Loucy (cell line): Measurements from ENCODE around the gene RFNG.

Source experiments
- H2AFZ ChIP-seq: fragments of 200-600 bp; sonication (generic); 2 replicates; pipeline ENCODE4 v1.6.0; 2016; ENCODE audit warnings: antibody characterized with exemption, mild to moderate bottlenecking, low read length, moderate library complexity
- H3F3A ChIP-seq: fragments of 200-600 bp; 2 replicates; pipeline ENCODE4 v1.6.0; 2016; ENCODE audit warnings: antibody characterized with exemption, low read depth, mild to moderate bottlenecking
- H3K27me3 ChIP-seq: fragments of 200-600 bp; sonication (generic); 2 replicates; pipeline ENCODE4 v1.6.1; 2014; ENCODE audit warnings: low read length, mild to moderate bottlenecking; ENCODE audit not compliant: insufficient read depth, poor library complexity, severe bottlenecking
- H3K36me3 ChIP-seq: fragments of 200-600 bp; sonication (generic); 2 replicates; pipeline ENCODE4 v1.6.1; 2016; ENCODE audit warnings: low read length; ENCODE audit not compliant: insufficient read depth
- H3K4me1 ChIP-seq: fragments of 200-600 bp; sonication (generic); 2 replicates; pipeline ENCODE4 v1.5.1; 2014; ENCODE audit warnings: low read length, mild to moderate bottlenecking; ENCODE audit not compliant: insufficient read depth, poor library complexity, severe bottlenecking
- H3K4me2 ChIP-seq: fragments of 200-600 bp; sonication (generic); 2 replicates; pipeline ENCODE4 v1.6.0; 2014; ENCODE audit warnings: antibody characterized with exemption, low read length, low read depth, mild to moderate bottlenecking; ENCODE audit not compliant: poor library complexity, severe bottlenecking
- H3K4me3 ChIP-seq: fragments of 200-600 bp; sonication (generic); 2 replicates; pipeline ENCODE4 v1.5.1; 2014; ENCODE audit warnings: low read length, mild to moderate bottlenecking, mixed read lengths; ENCODE audit not compliant: poor library complexity, severe bottlenecking
- H3K79me2 ChIP-seq: fragments of 200-600 bp; sonication (generic); 2 replicates; pipeline ENCODE4 v1.6.1; 2014; ENCODE audit warnings: low read length; ENCODE audit not compliant: insufficient read depth
- H3K9ac ChIP-seq: fragments of 200-600 bp; sonication (generic); 2 replicates; pipeline ENCODE4 v1.6.0; 2014; ENCODE audit warnings: mild to moderate bottlenecking, low read depth, low read length, moderate library complexity; ENCODE audit not compliant: poor library complexity, severe bottlenecking
- H3K9me2 ChIP-seq: fragments of 200-600 bp; sonication (generic); replicated peaks from 2 replicates; pipeline ENCODE4 v1.6.1; 2016; ENCODE audit warnings: low read depth, low read length, mixed read lengths
- H3K9me3 ChIP-seq: fragments of 200-600 bp; sonication (generic); 2 replicates; pipeline ENCODE4 v1.6.1; 2014; ENCODE audit warnings: mild to moderate bottlenecking, antibody characterized with exemption, low read length, low read depth; ENCODE audit not compliant: insufficient read depth
- H4K20me1 ChIP-seq: fragments of 200-600 bp; sonication (generic); 2 replicates; pipeline ENCODE4 v1.6.0; 2014; ENCODE audit warnings: antibody characterized with exemption, low read length, mild to moderate bottlenecking; ENCODE audit not compliant: insufficient read depth, poor library complexity, severe bottlenecking
- EZH2phosphoT487 ChIP-seq: fragments of 200-600 bp; IDR thresholded peaks from 2 replicates; pipeline ENCODE4 v1.6.1; 2018; ENCODE audit warnings: antibody characterized with exemption, mild to moderate bottlenecking, moderate library complexity, borderline replicate concordance
- TF ChIP-seq, protein P1 (sequence below): fragments of 200-600 bp; sonication (generic); conservative IDR thresholded peaks from 2 replicates; pipeline ENCODE4 v1.5.1; 2014; ENCODE audit warnings: mild to moderate bottlenecking, antibody characterized with exemption, low read length

RFNG gene

GRCh38 chr17:82085031-82085861, 33.6 kb upstream of the RFNG start:
- TF ChIP-seq, protein P1, sequence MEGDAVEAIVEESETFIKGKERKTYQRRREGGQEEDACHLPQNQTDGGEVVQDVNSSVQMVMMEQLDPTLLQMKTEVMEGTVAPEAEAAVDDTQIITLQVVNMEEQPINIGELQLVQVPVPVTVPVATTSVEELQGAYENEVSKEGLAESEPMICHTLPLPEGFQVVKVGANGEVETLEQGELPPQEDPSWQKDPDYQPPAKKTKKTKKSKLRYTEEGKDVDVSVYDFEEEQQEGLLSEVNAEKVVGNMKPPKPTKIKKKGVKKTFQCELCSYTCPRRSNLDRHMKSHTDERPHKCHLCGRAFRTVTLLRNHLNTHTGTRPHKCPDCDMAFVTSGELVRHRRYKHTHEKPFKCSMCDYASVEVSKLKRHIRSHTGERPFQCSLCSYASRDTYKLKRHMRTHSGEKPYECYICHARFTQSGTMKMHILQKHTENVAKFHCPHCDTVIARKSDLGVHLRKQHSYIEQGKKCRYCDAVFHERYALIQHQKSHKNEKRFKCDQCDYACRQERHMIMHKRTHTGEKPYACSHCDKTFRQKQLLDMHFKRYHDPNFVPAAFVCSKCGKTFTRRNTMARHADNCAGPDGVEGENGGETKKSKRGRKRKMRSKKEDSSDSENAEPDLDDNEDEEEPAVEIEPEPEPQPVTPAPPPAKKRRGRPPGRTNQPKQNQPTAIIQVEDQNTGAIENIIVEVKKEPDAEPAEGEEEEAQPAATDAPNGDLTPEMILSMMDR = no peak
- no peak for TF ChIP-seq EZH2phosphoT487
- Histone ChIP-seq H2AFZ (no peak overlapping the region), H3K4me2 (no peak overlapping the region), H3K9ac (no peak overlapping the region), H3K79me2 (peaks cover 12% of the 10 kb centered on the region; the same call in 1 of the 2 replicates), H4K20me1 (peaks cover 28% of the 10 kb centered on the region), H3K4me3 (no peak overlapping the region), H3K9me3 (no peaks in the 10 kb centered on the region), H3K36me3 (peaks cover 97% of the 10 kb centered on the region; the same call in 1 of the 2 replicates), H3F3A (no peaks in the 10 kb centered on the region), H3K9me2 (no peaks in the 10 kb centered on the region), H3K27me3 (no peaks in the 10 kb centered on the region), H3K4me1 (no peaks in the 10 kb centered on the region)

DNA sequence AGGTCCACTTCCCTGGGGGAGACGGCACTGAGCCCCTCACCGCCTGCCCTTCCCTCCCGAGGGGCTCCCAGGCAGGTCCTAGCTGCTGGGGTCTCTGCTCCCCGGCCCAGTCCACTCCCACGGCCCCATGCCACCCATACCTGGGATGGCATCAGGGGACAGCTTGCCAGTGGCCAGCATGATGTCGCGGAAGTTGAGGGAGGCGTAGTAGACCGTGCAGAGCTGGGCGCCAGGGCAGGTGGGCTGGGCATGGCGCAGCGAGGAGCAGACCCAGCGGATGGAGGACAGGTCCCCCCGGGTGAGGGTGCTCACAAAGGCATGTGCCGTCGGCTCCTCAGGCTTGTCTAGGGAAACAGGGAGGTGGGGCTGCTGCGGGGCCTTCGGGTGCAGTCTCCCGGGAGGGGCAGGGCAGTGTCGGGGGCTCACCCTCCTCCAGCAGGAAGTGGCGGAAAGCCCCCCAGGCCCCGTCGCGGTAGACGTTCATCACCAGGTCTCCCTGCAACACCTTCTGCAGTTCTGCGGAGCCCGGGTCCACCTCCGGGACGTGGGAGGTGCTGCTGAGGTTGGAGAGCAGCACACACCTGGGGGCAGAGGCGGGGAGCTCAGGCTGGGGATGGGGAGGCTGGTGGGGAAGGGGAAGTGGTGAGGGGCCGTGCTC, 32.9 kb upstream of the RFNG start:
- no peak overlapping the region for H3K4me2 ChIP-seq
- H3K36me3 ChIP-seq = peaks cover 97% of the 10 kb centered on the region; the same call in 1 of the 2 replicates
- H3K9ac ChIP-seq = no peak overlapping the region
- H3K9me3 ChIP-seq = no peaks in the 10 kb centered on the region
- H4K20me1 ChIP-seq = peaks cover 22% of the 10 kb centered on the region
- no peak for TF ChIP-seq EZH2phosphoT487
- TF ChIP-seq, protein P1 = no peak
- H3K4me3 ChIP-seq = no peak overlapping the region
- no peak overlapping the region for H2AFZ ChIP-seq
- H3F3A ChIP-seq = no peaks in the 10 kb centered on the region
- H3K4me1 ChIP-seq = no peaks in the 10 kb centered on the region
- H3K9me2 ChIP-seq = no peaks in the 10 kb centered on the region
- H3K79me2 ChIP-seq = peaks cover 7% of the 10 kb centered on the region; the same call in 1 of the 2 replicates
- no peaks in the 10 kb centered on the region for H3K27me3 ChIP-seq

DNA sequence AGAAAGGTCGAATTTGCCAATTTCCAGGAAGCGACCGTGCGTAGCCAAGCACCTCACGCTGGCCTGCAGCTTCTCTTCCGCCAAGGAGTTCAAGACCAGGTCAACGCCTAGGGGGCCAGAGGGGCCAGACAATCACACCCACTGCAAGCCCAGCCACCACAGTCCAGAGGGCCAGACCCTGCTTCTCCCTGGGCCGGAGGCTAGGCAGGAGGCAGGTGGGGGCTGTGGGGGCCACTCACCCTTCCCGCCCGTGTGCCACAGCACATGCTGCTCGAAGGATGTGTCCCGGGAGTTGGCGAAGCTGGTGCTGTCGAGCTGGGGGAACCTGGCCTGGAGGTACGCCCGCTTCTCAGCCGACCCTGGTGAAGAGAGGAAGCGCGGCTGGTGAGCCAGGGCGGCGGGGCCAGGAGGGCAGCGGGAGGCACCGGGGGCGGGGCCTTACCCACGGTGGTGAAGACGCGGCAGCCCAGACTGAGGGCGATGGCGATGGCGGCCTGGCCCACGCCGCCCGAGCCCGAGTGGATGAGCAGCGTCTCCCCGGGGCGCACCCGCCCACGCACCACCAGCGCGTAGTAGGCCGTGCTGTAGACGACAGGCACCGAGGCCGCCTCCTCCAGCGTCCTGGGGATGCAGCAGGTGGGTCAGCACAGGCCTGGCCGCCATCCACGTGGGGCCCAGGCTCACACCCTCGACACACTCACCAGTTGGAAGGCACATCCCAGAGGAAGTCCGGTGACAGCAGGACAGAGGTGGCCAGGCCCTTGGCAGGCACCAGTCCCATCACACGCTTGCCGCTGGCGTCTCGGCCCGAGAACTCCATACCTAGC, 32.1 kb upstream of the RFNG start:
- Histone ChIP-seq H3K4me3 (no peak overlapping the region), H4K20me1 (peaks cover 18% of the 10 kb centered on the region), H3F3A (no peaks in the 10 kb centered on the region), H3K36me3 (peaks cover 94% of the 10 kb centered on the region; the same call in 1 of the 2 replicates), H3K4me1 (no peaks in the 10 kb centered on the region), H3K27me3 (no peaks in the 10 kb centered on the region), H3K9me3 (no peaks in the 10 kb centered on the region), H2AFZ (no peak overlapping the region), H3K4me2 (no peak overlapping the region), H3K9ac (no peak overlapping the region), H3K79me2 (peaks cover 5% of the 10 kb centered on the region; the same call in 1 of the 2 replicates), H3K9me2 (no peaks in the 10 kb centered on the region)
- no peak for TF ChIP-seq EZH2phosphoT487
- TF ChIP-seq, protein P1 = no peak
